Measurements from ENCODE around the gene GALNT12.

GRCh38 chr9:98781588-98782383, 25.7 kb upstream of the GALNT12 start:
- TF ChIP-seq CTCF (IDR thresholded peaks at IDR 0.05 in 2 of 3, conservative IDR thresholded peaks at IDR 0.05 in 1 of 3; ENCODE audit: borderline replicate concordance in 1 of 3, insufficient read depth in 1 of 3, low read depth in 2 of 3, low read length in 2 of 3) (no peak), ZNF274 (IDR thresholded peaks at IDR 0.05; ENCODE audit: low read depth, low read length) (no peak), EZH2 (IDR thresholded peaks at IDR 0.05) (no peak), REST (IDR thresholded peaks at IDR 0.05; ENCODE audit: low read depth) (no peak), POLR2AphosphoS5 (IDR thresholded peaks at IDR 0.05; ENCODE audit: low read depth, low read length) (peak; percentile 30; the same call in 1 of the 2 replicates), CEBPB (IDR thresholded peaks at IDR 0.05; ENCODE audit: low read depth) (no peak), JUND (IDR thresholded peaks at IDR 0.05) (peak; percentile 85), ZFX (IDR thresholded peaks at IDR 0.05) (no peak), POLR2A (IDR thresholded peaks at IDR 0.05; ENCODE audit: borderline replicate concordance, extremely low read depth, insufficient read depth, insufficient read length) (no peak)
